ENCODE data around the gene SLC22A3. TPM values are rescaled to one million over a fixed set of nuclear protein-coding genes. Genes with fewer than 3 reads are reported as not detected.

Gene SLC22A3
- total and polyA plus RNA-seq, 2 donors (not counting 1 experiment from before 2014, with no cell fraction given), result not detected

GRCh38 chr6:160303806-160304205, 44.4 kb upstream of the SLC22A3 start:
- no peaks in the 10 kb centered on the region for H3K36me3 ChIP-seq (replicated peaks in 1 of 2; ENCODE audit: control extremely low read depth in 1 of 2, control insufficient read depth in 1 of 2, extremely low read depth in 1 of 2, insufficient read depth in 2 of 2, low read length in 1 of 2)
- intact Hi-C loops (cut with micrococcal nuclease), result no loop called here
- no peaks in the 10 kb centered on the region for H3K79me2 ChIP-seq (ENCODE audit: control insufficient read depth, insufficient read depth, low read length)
- H3K4me1 ChIP-seq (ENCODE audit: control insufficient read depth in 2 of 2, insufficient read depth in 2 of 2, low read length in 2 of 2), result no peaks in the 10 kb centered on the region
- POLR2A ChIA-PET, result no interaction called here
- no peak overlapping the region for H3K27ac ChIP-seq (ENCODE audit: low read length in 2 of 2)
- no peaks in the 10 kb centered on the region for H3K27me3 ChIP-seq (replicated peaks in 1 of 4; ENCODE audit: control extremely low read depth in 1 of 4, control insufficient read depth in 3 of 4, insufficient read depth in 4 of 4, low read length in 3 of 4)
- TF ChIP-seq, protein P1, sequence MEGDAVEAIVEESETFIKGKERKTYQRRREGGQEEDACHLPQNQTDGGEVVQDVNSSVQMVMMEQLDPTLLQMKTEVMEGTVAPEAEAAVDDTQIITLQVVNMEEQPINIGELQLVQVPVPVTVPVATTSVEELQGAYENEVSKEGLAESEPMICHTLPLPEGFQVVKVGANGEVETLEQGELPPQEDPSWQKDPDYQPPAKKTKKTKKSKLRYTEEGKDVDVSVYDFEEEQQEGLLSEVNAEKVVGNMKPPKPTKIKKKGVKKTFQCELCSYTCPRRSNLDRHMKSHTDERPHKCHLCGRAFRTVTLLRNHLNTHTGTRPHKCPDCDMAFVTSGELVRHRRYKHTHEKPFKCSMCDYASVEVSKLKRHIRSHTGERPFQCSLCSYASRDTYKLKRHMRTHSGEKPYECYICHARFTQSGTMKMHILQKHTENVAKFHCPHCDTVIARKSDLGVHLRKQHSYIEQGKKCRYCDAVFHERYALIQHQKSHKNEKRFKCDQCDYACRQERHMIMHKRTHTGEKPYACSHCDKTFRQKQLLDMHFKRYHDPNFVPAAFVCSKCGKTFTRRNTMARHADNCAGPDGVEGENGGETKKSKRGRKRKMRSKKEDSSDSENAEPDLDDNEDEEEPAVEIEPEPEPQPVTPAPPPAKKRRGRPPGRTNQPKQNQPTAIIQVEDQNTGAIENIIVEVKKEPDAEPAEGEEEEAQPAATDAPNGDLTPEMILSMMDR (IDR thresholded peaks at IDR 0.05), result no peak
- no peak for TF ChIP-seq EZH2 (IDR thresholded peaks at IDR 0.05; ENCODE audit: borderline replicate concordance, insufficient read depth, low read depth, low read length, poor library complexity, severe bottlenecking)
- peaks cover 2% of the 10 kb centered on the region for H3K9me3 Mint-ChIP-seq (ENCODE audit: insufficient read depth)
- ATAC-seq (ENCODE audit: low read depth), result no peak
- H2AFZ ChIP-seq (ENCODE audit: insufficient read depth, low read depth, low read length, poor library complexity, severe bottlenecking), result no peak overlapping the region
- no peaks in the 10 kb centered on the region for H3K4me1 Mint-ChIP-seq
- H3K9me3 ChIP-seq (ENCODE audit: control extremely low read depth in 1 of 3, control insufficient read depth in 2 of 3, insufficient read depth in 1 of 3, low read length in 2 of 3), result peaks cover 0 to 3% (median 0%) of the 10 kb centered on the region in 3 donors
- H3K27me3 Mint-ChIP-seq, result no peaks in the 10 kb centered on the region
- H3K4me2 ChIP-seq (replicated peaks; ENCODE audit: low read depth, low read length, poor library complexity, severe bottlenecking), result no peak overlapping the region
- no peaks in the 10 kb centered on the region for H4K20me1 ChIP-seq (ENCODE audit: control insufficient read depth, insufficient read depth, low read length, poor library complexity, severe bottlenecking)
- DNase-seq, result no peak
- CTCF ChIA-PET, result no interaction called here
- 57% methylated on average over 1 of the region's 2 CpGs for WGBS (ENCODE audit: insufficient coverage)
- H3K4me3 ChIP-seq (ENCODE audit: control extremely low read depth in 1 of 5, extremely low read depth in 1 of 5, insufficient read depth in 1 of 5, low read depth in 2 of 5, low read length in 4 of 5), result no peak overlapping the region
- no peak overlapping the region for H3K4me3 Mint-ChIP-seq
- no peak overlapping the region for H3K27ac Mint-ChIP-seq
- no peak overlapping the region for H3K9ac ChIP-seq (ENCODE audit: low read length)

GRCh38 chr6:160305926-160306713, 42.1 kb upstream of the SLC22A3 start:
- H3K27ac Mint-ChIP-seq, result no peak overlapping the region
- Histone ChIP-seq H3K79me2 (ENCODE audit: control insufficient read depth, insufficient read depth, low read length) (no peaks in the 10 kb centered on the region), H3K4me3 (ENCODE audit: control extremely low read depth in 1 of 5, extremely low read depth in 1 of 5, insufficient read depth in 1 of 5, low read depth in 2 of 5, low read length in 4 of 5) (no peak overlapping the region), H3K4me2 (replicated peaks; ENCODE audit: low read depth, low read length, poor library complexity, severe bottlenecking) (no peak overlapping the region), H3K9me3 (ENCODE audit: control extremely low read depth in 1 of 3, control insufficient read depth in 2 of 3, insufficient read depth in 1 of 3, low read length in 2 of 3) (peaks cover 0 to 6% (median 2%) of the 10 kb centered on the region in 3 donors), H2AFZ (ENCODE audit: insufficient read depth, low read depth, low read length, poor library complexity, severe bottlenecking) (no peak overlapping the region), H3K27me3 (replicated peaks in 1 of 4; ENCODE audit: control extremely low read depth in 1 of 4, control insufficient read depth in 3 of 4, insufficient read depth in 4 of 4, low read length in 3 of 4) (no peaks in the 10 kb centered on the region), H3K9ac (ENCODE audit: low read length) (no peak overlapping the region), H3K4me1 (ENCODE audit: control insufficient read depth in 2 of 2, insufficient read depth in 2 of 2, low read length in 2 of 2) (no peaks in the 10 kb centered on the region), H3K36me3 (replicated peaks in 1 of 2; ENCODE audit: control extremely low read depth in 1 of 2, control insufficient read depth in 1 of 2, extremely low read depth in 1 of 2, insufficient read depth in 2 of 2, low read length in 1 of 2) (no peaks in the 10 kb centered on the region), H3K27ac (ENCODE audit: low read length in 2 of 2) (no peak overlapping the region), H4K20me1 (ENCODE audit: control insufficient read depth, insufficient read depth, low read length, poor library complexity, severe bottlenecking) (no peaks in the 10 kb centered on the region)
- no peaks in the 10 kb centered on the region for H3K27me3 Mint-ChIP-seq
- POLR2A ChIA-PET, result no interaction called here
- 53% methylated on average over 6 of the region's 7 CpGs for WGBS (ENCODE audit: insufficient coverage)
- peaks cover 6% of the 10 kb centered on the region for H3K9me3 Mint-ChIP-seq (ENCODE audit: insufficient read depth)
- no peak overlapping the region for H3K4me3 Mint-ChIP-seq
- CTCF ChIA-PET, result no interaction called here
- TF ChIP-seq EZH2 (IDR thresholded peaks at IDR 0.05; ENCODE audit: borderline replicate concordance, insufficient read depth, low read depth, low read length, poor library complexity, severe bottlenecking), result no peak
- TF ChIP-seq, protein P1 (IDR thresholded peaks at IDR 0.05), result no peak
- no peak for ATAC-seq (ENCODE audit: low read depth)
- intact Hi-C loops (cut with micrococcal nuclease), result no loop called here
- no peak for DNase-seq
- no peaks in the 10 kb centered on the region for H3K4me1 Mint-ChIP-seq
